Activated B cell treated with CpG ODN at 0.5 μM for 24 hours (primary cell): ENCODE measurements around the gene TBC1D2B. TPM values are rescaled to one million over a fixed set of nuclear protein-coding genes. Genes with fewer than 3 reads are reported as not detected.

ENCODE experiments used
- ATAC-seq: fragments of 200-7000 bp; cut with Tn5 transposase; one replicate; pipeline ENCODE4 v1.10.0; 2021; ENCODE audit warnings: low read depth, mild to moderate bottlenecking, moderate library complexity
- CTCF ChIA-PET: fragments of 350-600 bp; sonication (Branson Sonifier 250); formaldehyde crosslinking; loops from one replicate; lab custom pipeline; 2021; ENCODE audit warnings: antibody characterized with exemption; lab: Charles Lee
- POLR2A ChIA-PET: fragments of 350-600 bp; sonication (Branson Sonifier 250); formaldehyde crosslinking; loops from one replicate; lab custom pipeline; 2021; ENCODE audit warnings: antibody characterized with exemption; lab: Charles Lee
- DNase-seq: peaks from one replicate; pipeline ENCODE4 v3.0.0; 2022
- H3K27ac Mint-ChIP-seq: one replicate; pipeline ENCODE4 v1.8.0; 2020; ENCODE audit warnings: mixed read lengths
- H3K27me3 Mint-ChIP-seq: one replicate; pipeline ENCODE4 v1.8.0; 2021; ENCODE audit warnings: mixed read lengths
- H3K36me3 Mint-ChIP-seq: one replicate; pipeline ENCODE4 v1.8.0; 2021; ENCODE audit warnings: low read depth, mixed read lengths
- H3K4me1 Mint-ChIP-seq: one replicate; pipeline ENCODE4 v1.8.0; 2021; ENCODE audit warnings: mixed read lengths
- H3K4me3 Mint-ChIP-seq: one replicate; pipeline ENCODE4 v1.8.0; 2020; ENCODE audit warnings: mild to moderate bottlenecking, mixed read lengths
- H3K9me3 Mint-ChIP-seq: one replicate; pipeline ENCODE4 v1.8.0; 2020; ENCODE audit warnings: mixed read lengths
- intact Hi-C: fragments of 100-400 bp; cut with micrococcal nuclease; formaldehyde crosslinking; loops from one replicate; pipeline ENCODE4 v1.15.1; 2024
- total RNA-seq: library from RNA; stranded (reverse); gene quantifications from 2 replicates; pipeline ENCODE4 v1.2.3, GENCODE V29; 2022
- TF ChIP-seq, protein P1 (sequence below): fragments of 200-600 bp; IDR thresholded peaks from one replicate; pipeline ENCODE4 v1.8.0; 2022; ENCODE audit warnings: antibody characterized with exemption, mild to moderate bottlenecking

TBC1D2B gene
- total RNA-seq, 1 donor from 2014 or later: 13.7 TPM

DNA sequence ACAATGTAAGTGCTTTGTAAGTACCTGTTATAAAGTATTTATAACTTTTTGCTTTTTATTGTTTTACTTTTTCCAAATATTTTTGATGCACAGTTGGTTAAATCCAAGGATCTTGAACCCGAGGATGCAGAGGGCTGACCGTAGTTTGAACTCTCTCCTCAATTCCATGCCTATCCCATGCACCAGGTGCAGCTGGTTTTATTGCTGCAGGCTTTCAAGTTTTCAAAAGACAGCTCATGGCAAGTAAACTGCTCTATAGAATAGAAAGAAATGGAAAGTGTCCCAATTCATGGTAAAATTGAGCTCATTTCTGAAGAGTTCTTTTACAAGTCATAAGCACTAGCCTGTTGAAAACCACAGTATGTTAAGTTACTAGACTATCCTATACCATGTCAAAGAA is 131.9 kb downstream of the TBC1D2B start:
- Mint-ChIP-seq H3K9me3 (no peaks in the 10 kb centered on the region), H3K27ac (no peak overlapping the region), H3K36me3 (no peaks in the 10 kb centered on the region), H3K4me3 (no peak overlapping the region), H3K4me1 (peaks cover 1% of the 10 kb centered on the region), H3K27me3 (peaks cover 12% of the 10 kb centered on the region)
- intact Hi-C loops: no loop called here
- POLR2A ChIA-PET: no interaction called here
- DNase-seq (no peak), ATAC-seq (no peak)
- TF ChIP-seq, protein P1, sequence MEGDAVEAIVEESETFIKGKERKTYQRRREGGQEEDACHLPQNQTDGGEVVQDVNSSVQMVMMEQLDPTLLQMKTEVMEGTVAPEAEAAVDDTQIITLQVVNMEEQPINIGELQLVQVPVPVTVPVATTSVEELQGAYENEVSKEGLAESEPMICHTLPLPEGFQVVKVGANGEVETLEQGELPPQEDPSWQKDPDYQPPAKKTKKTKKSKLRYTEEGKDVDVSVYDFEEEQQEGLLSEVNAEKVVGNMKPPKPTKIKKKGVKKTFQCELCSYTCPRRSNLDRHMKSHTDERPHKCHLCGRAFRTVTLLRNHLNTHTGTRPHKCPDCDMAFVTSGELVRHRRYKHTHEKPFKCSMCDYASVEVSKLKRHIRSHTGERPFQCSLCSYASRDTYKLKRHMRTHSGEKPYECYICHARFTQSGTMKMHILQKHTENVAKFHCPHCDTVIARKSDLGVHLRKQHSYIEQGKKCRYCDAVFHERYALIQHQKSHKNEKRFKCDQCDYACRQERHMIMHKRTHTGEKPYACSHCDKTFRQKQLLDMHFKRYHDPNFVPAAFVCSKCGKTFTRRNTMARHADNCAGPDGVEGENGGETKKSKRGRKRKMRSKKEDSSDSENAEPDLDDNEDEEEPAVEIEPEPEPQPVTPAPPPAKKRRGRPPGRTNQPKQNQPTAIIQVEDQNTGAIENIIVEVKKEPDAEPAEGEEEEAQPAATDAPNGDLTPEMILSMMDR: no peak
- CTCF ChIA-PET: no interaction called here

Other genes with a start within 250 kb of the TBC1D2B start
- not detected in 2 replicates for gene SH2D7, start 14.8 kb upstream of the TBC1D2B start, total RNA-seq
- gene CIB2, start 53.7 kb upstream of the TBC1D2B start, total RNA-seq: 3.5 and 3.7 TPM in 2 replicates
- gene IDH3A, start 71.7 kb upstream of the TBC1D2B start, total RNA-seq: 111 and 124 TPM in 2 replicates
- 0.07 and 0.15 TPM in 2 replicates for gene ACSBG1, start 156.9 kb upstream of the TBC1D2B start, total RNA-seq
- gene DNAJA4, start 186.9 kb upstream of the TBC1D2B start, total RNA-seq: 18.8 and 22.3 TPM in 2 replicates
- 43.2 and 46.0 TPM in 2 replicates for gene SKIC8, start 221.9 kb upstream of the TBC1D2B start, total RNA-seq